Measurements from ENCODE around the gene ASIC2.

Gene ASIC2

DNA sequence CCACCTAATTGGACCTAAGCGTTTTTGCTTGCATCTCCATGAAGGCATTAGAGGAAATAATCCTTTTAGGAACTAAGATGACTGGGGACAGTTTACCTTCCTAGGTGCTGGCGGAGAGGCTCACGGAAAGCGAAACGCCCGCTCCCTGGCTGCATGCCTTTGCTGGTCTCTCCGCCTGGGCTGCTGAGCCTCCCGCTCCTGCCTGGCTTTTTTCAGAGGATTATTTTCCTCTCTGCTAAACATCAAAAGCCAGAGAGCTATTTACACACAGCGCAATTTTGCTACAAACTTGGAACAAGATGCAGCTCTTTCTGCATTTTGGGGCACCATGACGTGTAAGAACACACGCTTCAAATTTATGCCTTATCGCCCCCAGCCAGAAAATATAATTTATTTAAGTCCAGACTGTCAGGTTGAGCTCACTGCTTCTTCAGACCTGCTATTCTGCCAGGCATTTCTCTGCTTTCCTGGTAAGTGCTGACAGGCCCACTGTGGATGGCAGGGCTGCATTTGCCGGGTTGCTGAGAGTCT is 177.0 kb downstream of the ASIC2 start:
- no peak for DNase-seq (ENCODE audit: low read depth in 3 of 3)

DNA sequence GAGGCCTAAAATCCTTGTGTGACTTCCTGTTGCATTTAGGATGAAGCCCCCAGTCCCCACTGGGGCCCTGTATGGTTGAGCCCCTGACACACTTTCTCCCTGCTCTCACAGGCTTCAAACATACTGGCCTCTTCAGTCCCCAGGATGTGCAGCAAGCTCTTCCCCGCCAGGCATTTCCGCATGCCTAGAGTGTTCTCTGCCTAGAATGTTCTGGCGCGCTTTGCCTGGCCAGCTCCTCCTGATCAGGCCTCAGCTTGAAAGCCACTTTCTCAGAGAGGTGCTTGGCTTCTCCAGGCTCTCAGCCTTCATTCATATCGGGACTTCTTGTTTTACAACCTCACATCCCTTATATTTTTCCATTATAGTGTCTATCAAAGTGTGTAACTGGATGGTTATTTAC is 177.7 kb downstream of the ASIC2 start:
- DNase-seq (ENCODE audit: low read depth in 3 of 3), result no peak

GRCh38 chr17:33113991-33114370 is 179.1 kb downstream of the ASIC2 start:
- DNase-seq (ENCODE audit: low read depth in 3 of 3), result no peak

DNA sequence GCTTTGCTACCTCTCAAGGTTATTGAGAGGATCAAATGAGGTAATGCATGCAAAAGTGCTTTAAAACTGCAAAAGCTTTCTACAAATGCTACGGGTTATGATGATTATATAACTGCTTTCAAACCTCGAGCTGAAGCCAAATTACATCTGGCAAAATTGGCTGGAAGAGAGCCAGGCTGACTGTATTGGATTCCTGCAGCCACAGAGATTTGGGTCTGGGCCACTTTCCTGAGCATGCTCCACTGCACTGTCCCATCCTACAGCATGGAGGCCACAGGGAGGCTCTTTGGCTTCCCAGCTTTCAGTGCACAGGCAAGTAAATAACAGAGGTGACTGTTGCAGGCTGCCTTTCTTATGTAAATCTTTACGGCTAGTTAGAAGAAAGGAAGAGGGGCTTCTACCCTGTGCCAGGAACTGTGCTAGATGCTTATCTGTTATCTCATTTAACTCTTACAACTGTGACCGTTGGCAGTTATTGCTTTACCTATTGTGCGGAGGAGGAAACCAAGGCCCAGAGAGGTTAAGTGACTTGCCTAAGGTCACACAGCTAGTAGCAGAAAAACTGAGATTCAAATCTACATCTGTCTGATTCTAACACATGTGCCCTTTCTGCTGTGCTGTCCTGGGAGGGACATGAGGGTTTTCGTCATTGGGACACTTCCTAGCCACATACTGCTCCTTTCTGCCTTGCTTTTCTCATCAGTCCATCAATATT is 179.7 kb downstream of the ASIC2 start:
- no peak for DNase-seq (ENCODE audit: low read depth in 3 of 3)

DNA sequence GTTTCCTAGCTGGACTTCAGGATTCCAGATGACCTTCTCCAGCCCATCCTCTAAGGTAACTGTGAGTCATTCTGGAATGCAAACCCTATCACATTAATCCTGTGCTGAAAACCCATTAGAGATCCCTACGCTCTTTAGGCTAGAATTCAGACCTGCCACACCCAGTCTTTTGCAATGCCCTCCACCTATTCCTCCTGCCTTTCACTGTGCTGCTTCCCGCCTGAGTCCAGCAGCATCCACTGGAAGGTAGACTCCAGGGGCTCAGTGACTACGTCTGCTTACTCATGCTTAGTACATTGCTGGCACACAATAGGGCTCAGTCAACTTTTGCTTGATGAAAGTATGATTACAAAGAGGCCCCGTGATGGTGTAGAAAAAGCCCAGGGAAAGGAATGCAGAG is 180.3 kb downstream of the ASIC2 start:
- DNase-seq (ENCODE audit: low read depth in 3 of 3), result no peak

- no peak for DNase-seq (ENCODE audit: low read depth in 3 of 3)
Measured at GRCh38 chr17:33109336-33110072, 183.6 kb downstream of the ASIC2 start.

DNA sequence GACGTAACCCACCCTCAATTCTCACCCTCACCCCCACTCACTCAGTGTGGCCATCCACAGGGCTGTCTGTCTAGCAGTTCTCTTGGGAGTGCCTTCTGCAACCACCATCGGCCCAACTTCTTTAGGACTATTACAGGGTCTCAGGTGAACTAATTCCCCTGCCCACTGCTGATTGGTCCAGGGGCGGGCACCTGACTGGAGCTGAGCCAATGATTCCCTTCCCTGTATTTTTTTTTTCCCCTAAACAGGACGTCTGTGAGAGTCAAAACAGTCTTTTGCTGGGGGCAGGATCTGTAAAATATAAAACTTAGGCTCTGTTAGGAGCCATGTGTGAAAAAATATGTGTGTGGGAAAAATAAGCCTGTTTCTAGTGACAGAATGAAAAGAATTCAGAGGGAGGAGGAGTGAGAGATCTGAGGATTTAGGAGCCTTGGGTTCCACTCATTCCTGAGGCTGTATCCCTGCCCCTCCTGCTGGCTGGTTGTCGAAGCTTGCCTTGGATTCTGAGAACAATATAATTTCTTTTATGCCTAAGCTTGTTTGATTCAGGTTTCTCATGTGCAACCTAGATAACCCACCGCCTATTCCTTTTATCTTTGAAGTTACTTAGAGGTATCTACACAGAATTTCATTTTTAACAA is 186.4 kb downstream of the ASIC2 start:
- DNase-seq (ENCODE audit: low read depth in 3 of 3), result no peak

DNA sequence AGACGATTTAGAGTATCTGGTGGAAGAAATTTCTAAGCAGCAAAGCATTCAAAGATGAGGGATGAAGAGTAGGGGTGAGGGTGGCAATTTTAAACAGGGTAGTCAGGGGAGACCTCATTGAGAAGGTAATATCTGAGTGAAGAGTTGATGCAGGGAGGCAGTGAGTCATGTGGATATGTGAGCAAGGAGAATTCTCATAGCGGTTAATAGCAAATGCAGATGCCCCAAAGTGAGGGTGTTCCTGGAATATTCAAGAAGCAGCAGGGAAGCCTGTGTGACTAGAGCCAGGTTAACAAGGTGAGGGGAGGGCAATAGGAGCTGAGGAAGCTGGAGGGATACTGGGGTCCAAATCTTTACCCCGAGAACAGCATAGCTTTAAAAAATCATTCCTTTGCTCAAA is 187.2 kb downstream of the ASIC2 start:
- DNase-seq (ENCODE audit: low read depth in 3 of 3), result no peak

DNA sequence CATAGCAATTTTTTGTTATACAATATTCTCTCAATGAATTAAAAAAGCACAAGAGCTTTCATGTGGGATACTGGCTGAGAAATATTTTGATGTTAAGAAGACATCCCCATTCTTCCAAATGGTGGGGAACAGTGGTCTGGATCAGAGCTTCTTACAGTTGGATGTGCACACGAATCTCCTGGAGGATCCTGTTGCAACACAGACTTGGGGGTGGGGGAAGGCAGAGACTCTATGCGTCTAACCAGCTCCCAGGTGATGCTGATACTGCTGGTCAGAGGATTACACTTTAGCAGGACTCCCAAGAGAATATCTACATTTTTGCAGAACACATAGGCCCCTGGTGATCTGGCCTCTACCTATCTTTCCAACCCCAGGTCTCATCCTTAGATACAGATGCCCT is 193.2 kb downstream of the ASIC2 start:
- no peak for DNase-seq (ENCODE audit: low read depth in 3 of 3)

GRCh38 chr17:33099252-33099651 is 193.8 kb downstream of the ASIC2 start:
- no peak for DNase-seq (ENCODE audit: low read depth in 3 of 3)

DNA sequence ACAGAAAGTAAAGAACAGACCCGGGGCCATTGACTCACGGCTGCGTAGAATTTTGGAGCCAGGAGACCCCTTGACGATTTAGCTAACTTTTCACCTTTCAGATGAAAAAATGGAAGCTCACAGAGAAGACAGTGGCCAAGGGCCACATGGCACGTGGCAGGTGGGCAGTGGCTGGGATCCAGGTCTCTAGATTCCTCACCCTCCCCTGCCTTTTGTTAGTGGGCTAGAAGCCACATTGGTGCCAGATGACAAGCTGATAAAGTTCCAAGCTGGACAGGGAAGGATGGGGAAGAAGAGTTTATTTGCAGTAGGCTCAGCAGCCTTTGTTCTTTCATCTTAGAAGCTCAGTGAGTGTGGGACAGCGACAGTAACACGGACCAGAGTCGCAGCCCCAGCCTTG is 195.7 kb downstream of the ASIC2 start:
- no peak for DNase-seq (ENCODE audit: low read depth in 3 of 3)

GRCh38 chr17:33096161-33096560 is 196.9 kb downstream of the ASIC2 start:
- DNase-seq (ENCODE audit: low read depth in 3 of 3), result no peak

- DNase-seq (ENCODE audit: low read depth in 3 of 3), result no peak
Measured at GRCh38 chr17:33091271-33091670, 201.8 kb downstream of the ASIC2 start.

- no peak for DNase-seq (ENCODE audit: low read depth in 3 of 3)
Measured at GRCh38 chr17:33090806-33091205, 202.3 kb downstream of the ASIC2 start.

DNA sequence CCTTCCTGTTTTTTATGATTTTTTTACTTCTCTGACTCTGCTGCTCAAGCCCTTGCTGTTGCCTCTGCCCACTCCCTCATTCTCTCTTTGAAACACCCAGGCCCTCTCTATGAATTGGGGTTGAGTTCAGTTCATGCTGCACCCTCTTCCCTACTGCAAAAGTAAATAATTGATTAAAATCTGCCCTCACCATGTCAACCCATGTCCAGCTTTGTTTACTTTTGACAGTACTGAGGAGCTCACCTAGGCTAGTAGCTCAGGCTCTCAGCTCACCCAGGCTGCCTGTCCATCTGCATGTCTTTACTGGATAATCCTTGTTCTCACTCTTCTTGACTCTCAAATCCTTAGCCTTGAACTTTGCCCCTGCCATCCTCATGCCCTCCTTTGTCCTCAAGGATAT is 206.2 kb downstream of the ASIC2 start:
- no peak for DNase-seq (ENCODE audit: low read depth in 3 of 3)

GRCh38 chr17:33086041-33086440 is 207.1 kb downstream of the ASIC2 start:
- DNase-seq (ENCODE audit: low read depth in 3 of 3), result no peak

DNA sequence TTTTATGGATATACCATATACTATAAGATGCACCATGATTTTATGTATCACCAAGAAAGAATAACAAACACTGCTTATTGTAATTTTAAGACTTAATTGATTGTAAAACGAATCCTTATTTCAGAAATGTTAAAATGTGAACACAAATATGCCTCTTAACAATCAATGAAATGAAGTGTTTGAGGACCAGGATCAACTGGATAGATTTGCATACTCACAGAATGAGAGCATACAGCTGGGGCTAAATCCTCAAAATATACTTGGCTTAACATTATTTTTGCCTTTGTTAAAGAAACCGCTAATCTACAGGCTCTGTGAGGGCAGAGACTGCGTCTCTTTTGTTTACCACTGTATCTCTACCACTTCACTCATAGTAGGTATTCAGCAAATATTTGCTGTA is 207.8 kb downstream of the ASIC2 start:
- DNase-seq (ENCODE audit: low read depth in 3 of 3), result no peak

DNA sequence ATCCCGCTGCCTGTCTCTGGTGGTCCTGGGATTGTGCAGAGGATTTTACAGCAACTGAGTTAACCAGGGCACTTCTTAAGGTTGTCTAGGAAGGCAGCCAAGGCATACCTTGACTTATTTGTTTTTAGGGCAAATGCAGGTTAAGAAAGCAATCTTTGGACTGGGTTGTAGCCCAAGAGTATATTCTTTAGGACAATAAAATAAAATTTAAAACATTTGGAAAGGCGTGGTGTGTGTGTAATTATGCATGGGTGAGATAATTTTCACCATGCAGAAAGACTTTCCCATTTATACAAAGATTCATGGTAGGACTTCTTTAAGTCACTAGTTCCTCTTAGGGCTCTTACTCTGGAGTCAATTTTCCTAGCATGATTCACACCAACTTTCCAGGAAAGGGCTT is 208.3 kb downstream of the ASIC2 start:
- DNase-seq (ENCODE audit: low read depth in 3 of 3), result no peak

DNA sequence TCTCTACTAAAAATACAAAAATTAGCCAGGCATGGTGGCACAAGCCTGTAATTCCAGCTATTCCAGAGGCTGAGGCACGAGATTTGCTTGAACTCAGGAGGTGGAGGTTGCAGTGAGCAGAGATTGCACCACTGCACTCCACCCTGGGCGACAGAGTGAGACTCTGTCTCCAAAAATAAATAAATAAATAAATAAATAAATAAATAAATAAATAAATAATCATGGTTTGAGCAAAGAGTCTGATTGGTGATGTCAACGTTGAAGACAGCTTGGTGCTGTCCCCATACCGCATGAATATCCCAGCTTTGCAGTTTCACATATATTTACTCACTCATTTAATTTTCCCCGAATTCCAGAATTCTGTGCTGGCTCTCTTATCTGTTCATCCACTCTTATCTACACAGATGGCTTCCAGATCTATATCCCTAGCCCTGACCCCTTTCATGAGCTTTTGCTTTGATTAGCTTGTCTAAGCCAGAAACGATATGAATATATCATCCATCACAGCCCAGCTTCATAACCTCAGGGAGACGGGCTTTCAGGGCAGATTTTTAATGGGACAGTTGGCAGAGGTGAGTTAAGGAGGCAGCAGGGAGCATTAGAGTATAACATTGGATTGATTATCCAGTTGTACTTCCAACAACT is 210.4 kb downstream of the ASIC2 start:
- no peak for DNase-seq (ENCODE audit: low read depth in 3 of 3)

DNA sequence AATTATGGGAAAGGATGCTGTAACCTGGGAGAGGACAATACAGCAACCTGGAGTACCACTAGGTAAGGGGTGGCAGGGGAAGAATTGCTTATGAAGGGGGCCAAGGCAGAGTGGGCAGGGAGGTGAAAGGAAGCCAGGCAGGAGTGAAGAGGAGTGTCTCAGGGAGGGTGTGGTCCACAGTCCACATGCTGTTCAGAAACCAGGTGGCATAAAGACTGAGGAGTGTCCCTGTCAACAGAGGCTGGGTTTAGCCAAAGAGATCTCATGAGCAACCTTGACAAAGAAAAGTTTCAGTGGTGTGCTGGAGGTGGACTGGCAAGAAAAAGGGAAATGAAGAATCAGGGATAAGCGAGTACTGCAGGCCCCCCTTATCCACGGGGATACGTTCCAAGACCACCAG is 213.0 kb downstream of the ASIC2 start:
- no peak for DNase-seq (ENCODE audit: low read depth in 3 of 3)

DNA sequence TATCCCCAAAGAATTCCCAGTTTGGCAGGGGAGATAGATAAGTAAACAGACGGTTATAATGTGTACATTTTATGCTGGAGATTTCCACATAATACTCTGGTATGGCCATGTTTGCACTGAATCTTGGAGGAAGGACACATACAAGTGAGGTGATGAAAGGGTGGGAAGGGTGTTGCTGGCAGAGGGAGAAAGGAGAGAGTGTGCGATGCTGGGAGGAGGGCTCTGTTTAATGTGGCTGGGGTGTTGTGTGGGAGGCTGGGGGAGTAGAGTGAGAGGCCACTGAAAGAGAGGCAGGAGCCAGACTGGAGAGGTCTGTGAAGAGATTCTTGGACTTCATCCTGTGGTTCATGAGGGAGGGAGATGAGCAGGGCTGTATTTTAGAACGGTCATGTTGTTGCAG is 213.9 kb downstream of the ASIC2 start:
- no peak for DNase-seq (ENCODE audit: low read depth in 3 of 3)

DNA sequence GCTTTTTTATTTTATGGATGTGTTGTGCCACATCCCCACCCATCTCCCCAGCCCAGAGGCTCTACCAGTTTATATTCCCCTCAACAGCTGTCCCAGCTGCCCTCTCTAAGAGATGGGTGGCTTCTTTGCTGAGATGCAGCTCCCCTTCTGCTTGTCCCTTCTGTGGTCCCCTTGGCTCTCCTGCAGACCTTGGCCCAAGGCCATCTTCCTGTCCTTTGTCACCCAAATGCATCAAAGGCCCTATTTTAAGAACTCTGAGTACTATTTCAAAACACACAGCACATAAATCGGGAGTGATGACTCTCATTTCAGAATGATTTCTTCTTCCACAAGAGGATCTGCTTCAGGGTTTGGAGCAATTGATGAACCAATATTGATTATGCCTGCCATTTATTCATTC is 216.1 kb downstream of the ASIC2 start:
- DNase-seq (ENCODE audit: low read depth in 3 of 3), result no peak

Data from stimulated activated CD4-positive, alpha-beta T cell treated with anti-CD3 and anti-CD28 coated beads, TNF-alpha, amount 100 ng/mL, for 48 hours (primary cell).